Measurements from ENCODE around the gene GPR157.
"Not testable (repeated sequence)": the region's sequence is repeated elsewhere in the genome, so short reads cannot be mapped to it uniquely, and the experiment has no call there.

GPR157 gene

DNA sequence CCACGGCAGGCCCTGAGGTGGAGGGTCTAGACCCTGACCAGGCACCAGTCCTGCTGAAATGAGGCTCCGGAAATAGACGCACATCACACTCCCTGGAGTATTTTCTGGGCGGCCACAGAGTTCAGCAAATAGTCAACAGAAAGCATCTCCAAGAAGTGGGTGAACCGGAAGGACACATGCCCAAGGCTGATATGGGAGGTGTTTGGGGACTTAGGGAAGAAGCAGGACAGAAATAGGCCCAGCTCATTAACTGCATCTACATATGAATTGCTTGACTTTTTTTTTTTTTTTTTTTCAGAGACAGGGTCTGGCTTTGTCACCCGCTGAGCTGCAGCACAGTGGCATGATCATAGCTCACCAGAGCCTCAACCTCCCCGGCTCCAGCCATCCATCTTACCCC, 36.5 kb upstream of the GPR157 start:
- no peak for DNase-seq (ENCODE audit: low read depth)
- H3K4me3 ChIP-seq (ENCODE audit: low read length): no peak overlapping the region
- TF ChIP-seq, protein P1, sequence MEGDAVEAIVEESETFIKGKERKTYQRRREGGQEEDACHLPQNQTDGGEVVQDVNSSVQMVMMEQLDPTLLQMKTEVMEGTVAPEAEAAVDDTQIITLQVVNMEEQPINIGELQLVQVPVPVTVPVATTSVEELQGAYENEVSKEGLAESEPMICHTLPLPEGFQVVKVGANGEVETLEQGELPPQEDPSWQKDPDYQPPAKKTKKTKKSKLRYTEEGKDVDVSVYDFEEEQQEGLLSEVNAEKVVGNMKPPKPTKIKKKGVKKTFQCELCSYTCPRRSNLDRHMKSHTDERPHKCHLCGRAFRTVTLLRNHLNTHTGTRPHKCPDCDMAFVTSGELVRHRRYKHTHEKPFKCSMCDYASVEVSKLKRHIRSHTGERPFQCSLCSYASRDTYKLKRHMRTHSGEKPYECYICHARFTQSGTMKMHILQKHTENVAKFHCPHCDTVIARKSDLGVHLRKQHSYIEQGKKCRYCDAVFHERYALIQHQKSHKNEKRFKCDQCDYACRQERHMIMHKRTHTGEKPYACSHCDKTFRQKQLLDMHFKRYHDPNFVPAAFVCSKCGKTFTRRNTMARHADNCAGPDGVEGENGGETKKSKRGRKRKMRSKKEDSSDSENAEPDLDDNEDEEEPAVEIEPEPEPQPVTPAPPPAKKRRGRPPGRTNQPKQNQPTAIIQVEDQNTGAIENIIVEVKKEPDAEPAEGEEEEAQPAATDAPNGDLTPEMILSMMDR (conservative IDR thresholded peaks at IDR 0.05; ENCODE audit: low read length): no peak

DNA sequence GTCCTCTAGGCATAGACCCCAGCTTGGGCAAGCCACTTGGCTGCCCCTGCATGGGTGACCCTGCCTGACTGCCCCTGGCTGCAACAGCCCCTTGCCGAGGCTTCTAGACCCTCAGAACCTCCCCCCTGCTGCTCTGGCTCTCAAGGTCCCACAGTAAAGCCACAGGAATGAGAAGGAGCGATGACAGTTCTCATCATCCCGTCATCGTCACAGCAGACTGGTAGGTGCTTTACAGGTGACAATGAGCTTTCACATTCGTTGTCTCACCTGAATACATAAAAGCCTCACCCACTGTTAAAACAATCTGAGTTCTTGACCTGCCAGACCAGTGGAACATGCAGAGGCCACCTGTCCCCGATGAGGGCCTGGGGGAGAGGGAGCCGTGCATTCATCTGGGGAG, 36.0 kb upstream of the GPR157 start:
- no peak overlapping the region for H3K4me3 ChIP-seq (ENCODE audit: low read length)
- DNase-seq (ENCODE audit: low read depth): no peak
- TF ChIP-seq, protein P1 (conservative IDR thresholded peaks at IDR 0.05; ENCODE audit: low read length): no peak

DNA sequence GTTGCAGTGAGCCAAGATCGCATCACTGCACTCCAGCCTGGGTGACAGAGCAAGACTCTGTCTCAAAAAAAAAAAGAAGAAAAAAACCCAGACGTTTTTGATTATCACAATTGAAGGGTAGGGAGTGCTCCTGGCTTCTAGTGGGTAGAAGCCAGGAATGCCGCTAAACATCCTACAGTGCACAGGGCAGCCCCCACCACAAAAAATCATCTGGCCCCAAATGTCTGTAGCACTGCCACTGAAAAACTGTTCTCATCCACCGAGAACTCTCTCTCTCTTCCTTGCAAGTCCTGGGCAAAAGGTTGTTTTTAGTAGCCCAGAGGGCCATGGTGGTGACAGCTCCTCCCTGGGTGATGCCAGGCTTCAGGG, 35.6 kb upstream of the GPR157 start:
- peak; percentile 38 for DNase-seq (ENCODE audit: low read depth)

DNA sequence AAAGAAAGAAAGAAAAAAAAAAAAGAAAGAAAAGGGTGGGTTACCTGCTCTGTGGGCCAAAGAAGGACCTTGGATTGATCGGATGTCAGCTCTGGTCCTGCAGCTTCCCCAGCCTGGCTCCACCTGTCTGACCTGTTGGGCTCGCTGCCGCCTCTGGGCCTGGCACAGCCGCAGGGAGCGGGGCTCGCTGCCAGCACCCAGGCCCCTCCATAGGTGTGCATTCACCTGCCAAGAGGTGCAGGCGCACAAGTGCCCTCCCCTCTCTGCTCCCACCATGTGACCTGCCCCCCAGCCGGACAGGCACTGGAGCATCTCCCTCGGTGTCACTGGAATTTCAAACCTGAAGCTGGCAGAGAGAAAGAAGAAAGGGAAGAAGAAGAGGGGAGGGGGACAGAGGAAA, 33.1 kb upstream of the GPR157 start:
- H3K4me3 ChIP-seq (ENCODE audit: low read length): no peak overlapping the region
- no peak for DNase-seq (ENCODE audit: low read depth)
- TF ChIP-seq, protein P1 (conservative IDR thresholded peaks at IDR 0.05; ENCODE audit: low read length): no peak

More for the DNA sequence above, 35.6 kb upstream of the GPR157 start:
- no peak overlapping the region for H3K4me3 ChIP-seq (ENCODE audit: low read length)
- TF ChIP-seq, protein P1 (conservative IDR thresholded peaks at IDR 0.05; ENCODE audit: low read length): no peak

DNA sequence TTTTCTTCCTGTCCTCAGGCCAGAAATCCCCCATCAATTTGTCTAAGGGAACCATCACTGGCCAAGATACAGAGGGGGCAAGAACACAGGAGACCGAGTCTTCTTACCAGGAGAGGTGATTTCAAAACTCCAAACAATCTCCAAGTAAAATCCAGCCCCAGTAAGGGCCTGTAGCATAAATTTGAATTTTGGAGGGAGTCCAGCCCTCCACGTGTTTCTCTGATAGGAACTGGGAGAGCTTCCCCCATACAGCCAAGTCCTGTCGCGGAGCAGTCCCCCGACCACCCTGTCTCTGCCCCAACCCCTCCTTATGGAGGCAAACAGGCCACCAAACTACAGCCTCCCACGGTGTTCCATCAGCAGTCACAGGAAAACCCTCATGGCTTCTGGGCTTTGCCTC, 32.4 kb upstream of the GPR157 start:
- TF ChIP-seq, protein P1 (conservative IDR thresholded peaks at IDR 0.05; ENCODE audit: low read length): no peak
- no peak overlapping the region for H3K4me3 ChIP-seq (ENCODE audit: low read length)
- DNase-seq (ENCODE audit: low read depth): no peak

DNA sequence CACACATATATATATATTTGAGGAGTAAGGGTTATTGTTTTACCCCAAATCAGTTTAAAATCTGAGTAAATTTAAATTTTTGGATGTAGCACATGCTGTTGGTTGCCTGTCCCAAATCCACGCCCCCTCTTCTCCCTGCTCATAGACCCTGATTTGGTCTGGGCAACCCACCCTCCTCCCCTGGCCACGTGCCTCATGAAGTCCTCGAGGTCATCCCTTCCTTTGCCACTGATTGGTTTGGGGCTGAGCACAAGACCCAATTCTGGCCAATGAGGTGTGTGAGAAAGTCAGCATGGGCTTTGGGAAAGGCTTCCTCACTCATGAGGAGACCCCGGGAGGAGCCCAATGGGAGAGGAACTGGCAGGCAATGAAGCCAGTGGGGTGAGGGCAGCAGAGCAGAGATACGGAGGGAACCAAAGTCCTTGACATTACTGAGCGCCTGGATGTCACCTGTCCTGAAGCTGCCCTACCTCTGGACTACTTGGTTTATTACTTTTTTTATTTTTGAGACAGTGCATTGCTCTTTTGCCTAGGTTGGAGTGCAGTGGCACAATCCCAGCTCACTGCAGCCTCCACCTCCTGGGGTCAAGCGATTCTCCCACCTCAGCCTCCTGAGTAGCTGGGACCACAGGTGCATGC, 31.3 kb upstream of the GPR157 start:
- no peak for DNase-seq (ENCODE audit: low read depth)
- H3K4me3 ChIP-seq (ENCODE audit: low read length): no peak overlapping the region
- TF ChIP-seq, protein P1 (conservative IDR thresholded peaks at IDR 0.05; ENCODE audit: low read length): no peak

DNA sequence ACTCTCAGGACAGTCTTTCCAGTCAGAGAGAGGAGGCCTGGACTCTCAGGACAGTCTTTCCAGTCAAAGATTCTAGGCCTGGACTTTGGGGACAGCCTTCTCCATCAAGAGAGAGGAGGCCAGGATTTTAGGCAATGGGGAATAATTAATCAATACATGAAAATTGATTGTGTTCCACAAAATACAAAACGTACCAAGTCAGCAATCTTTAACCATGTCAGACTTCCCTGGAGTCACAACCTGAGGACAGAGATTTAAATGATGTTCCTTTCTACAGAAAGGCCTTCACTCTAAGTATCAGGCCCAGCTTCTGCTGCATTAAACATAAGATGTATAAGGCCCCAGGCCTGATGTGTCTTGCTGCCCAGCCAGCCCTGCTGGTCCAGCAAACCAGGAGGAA, 27.0 kb upstream of the GPR157 start:
- no peak for DNase-seq (ENCODE audit: low read depth)
- TF ChIP-seq, protein P1 (conservative IDR thresholded peaks at IDR 0.05; ENCODE audit: low read length): no peak
- H3K4me3 ChIP-seq (ENCODE audit: low read length): no peak overlapping the region

DNA sequence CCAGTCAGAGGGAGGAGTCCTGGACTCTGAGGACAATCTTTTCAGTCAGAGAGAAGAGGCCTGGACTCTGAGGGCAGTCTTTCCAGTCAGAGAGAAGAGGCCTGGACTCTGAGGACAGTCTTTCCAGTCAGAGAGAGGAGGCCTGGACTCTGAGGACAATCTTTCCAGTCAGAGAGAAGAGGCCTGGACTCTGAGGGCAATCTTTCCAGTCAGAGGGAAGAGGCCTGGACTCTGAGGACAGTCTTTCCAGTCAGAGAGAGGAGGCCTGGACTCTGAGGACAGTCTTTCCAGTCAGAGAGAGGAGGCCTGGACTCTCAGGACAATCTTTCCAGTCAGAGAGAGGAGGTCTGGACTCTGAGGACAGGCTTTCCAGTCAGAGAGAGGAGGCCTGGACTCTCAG, 26.5 kb upstream of the GPR157 start:
- DNase-seq (ENCODE audit: low read depth): not testable (repeated sequence)

More for the DNA sequence above, 26.5 kb upstream of the GPR157 start:
- H3K4me3 ChIP-seq (ENCODE audit: low read length): not testable (repeated sequence)
